Effector memory CD4-positive, alpha-beta T cell (primary cell): ENCODE results near the gene OR2L3.

Experiments used
- DNase-seq, 3 donors: peaks; one replicate each; pipeline ENCODE4 v3.0.0-alpha.2; 2020
- H3K27ac ChIP-seq: 2 replicates; pipeline ENCODE4 v1.7.0; 2013; ENCODE audit warnings: mild to moderate bottlenecking, low read length, moderate library complexity; ENCODE audit not compliant: insufficient read depth, poor library complexity, severe bottlenecking
- H3K27me3 ChIP-seq: replicated peaks from 2 replicates; pipeline ENCODE4 v1.7.0; 2013; ENCODE audit warnings: mild to moderate bottlenecking, low read length; ENCODE audit not compliant: insufficient read depth, control insufficient read depth, poor library complexity, severe bottlenecking
- H3K36me3 ChIP-seq: 2 replicates; pipeline ENCODE4 v1.7.0; 2013; ENCODE audit warnings: mild to moderate bottlenecking, low read length, moderate library complexity; ENCODE audit not compliant: control insufficient read depth, insufficient read depth
- H3K4me1 ChIP-seq: 2 replicates; pipeline ENCODE4 v1.7.0; 2013; ENCODE audit warnings: low read length, mild to moderate bottlenecking; ENCODE audit not compliant: control insufficient read depth, insufficient read depth, poor library complexity, severe bottlenecking
- H3K4me3 ChIP-seq: 2 replicates; pipeline ENCODE4 v1.7.0; 2013; ENCODE audit warnings: low read length, low read depth, mild to moderate bottlenecking; ENCODE audit not compliant: insufficient read depth, poor library complexity, severe bottlenecking
- H3K9me3 ChIP-seq: 2 replicates; pipeline ENCODE4 v1.7.0; 2013; ENCODE audit warnings: mild to moderate bottlenecking, low read length, moderate library complexity; ENCODE audit not compliant: control insufficient read depth
- total RNA-seq, 3 donors: gene quantifications; one replicate each; lab custom pipeline; 2026; lab: John Stamatoyannopoulos, UW

The OR2L3 gene
- total RNA-seq: 0 to 0.17 (median 0) reads per million in 3 donors

- Histone ChIP-seq H3K27ac (no peak within 1 kb of the TSS), H3K27me3 (no peaks in the 10 kb centered on the region), H3K4me3 (no peak within 1 kb of the TSS), H3K4me1 (no peaks in the 10 kb centered on the region), H3K36me3 (no peaks in the 10 kb centered on the region), H3K9me3 (no peaks in the 10 kb centered on the region)
- no peak for DNase-seq
Measured at GRCh38 chr1:248046536-248046935, at the start of gene OR2L3. OR2L3 (plus strand) TSS chr1:248046836; CDS start chr1:248060682, 13,846 bp downstream.

GRCh38 chr1:247998811-247999210, 47.8 kb upstream of the OR2L3 start:
- H3K4me1 ChIP-seq: no peaks in the 10 kb centered on the region
- DNase-seq: no peak
- H3K4me3 ChIP-seq: no peak overlapping the region
- H3K27me3 ChIP-seq: no peaks in the 10 kb centered on the region
- H3K9me3 ChIP-seq: no peaks in the 10 kb centered on the region
- H3K27ac ChIP-seq: no peak overlapping the region
- no peaks in the 10 kb centered on the region for H3K36me3 ChIP-seq

DNA sequence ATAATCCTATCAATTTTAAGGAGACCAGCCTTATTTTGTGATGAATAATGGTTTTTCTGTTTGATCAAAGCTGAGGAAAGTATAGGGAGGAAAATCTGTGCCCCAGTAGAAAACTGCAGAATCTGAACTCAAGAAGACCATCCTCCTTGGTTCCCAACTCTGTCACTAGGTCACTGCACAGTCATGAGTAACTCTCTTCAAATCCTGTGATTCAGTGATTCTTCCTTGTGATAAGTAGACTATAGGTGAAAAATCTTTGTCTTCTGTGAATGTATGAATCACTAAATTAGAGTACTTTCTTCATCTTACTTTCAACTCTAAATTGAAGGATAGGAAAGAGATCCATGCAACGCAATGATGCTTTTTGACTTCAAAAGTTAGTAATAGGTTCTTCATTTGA, 46.5 kb upstream of the OR2L3 start:
- Histone ChIP-seq H3K27ac (no peak overlapping the region), H3K4me1 (no peaks in the 10 kb centered on the region), H3K27me3 (no peaks in the 10 kb centered on the region), H3K9me3 (no peaks in the 10 kb centered on the region), H3K4me3 (no peak overlapping the region), H3K36me3 (no peaks in the 10 kb centered on the region)
- no peak for DNase-seq

DNA sequence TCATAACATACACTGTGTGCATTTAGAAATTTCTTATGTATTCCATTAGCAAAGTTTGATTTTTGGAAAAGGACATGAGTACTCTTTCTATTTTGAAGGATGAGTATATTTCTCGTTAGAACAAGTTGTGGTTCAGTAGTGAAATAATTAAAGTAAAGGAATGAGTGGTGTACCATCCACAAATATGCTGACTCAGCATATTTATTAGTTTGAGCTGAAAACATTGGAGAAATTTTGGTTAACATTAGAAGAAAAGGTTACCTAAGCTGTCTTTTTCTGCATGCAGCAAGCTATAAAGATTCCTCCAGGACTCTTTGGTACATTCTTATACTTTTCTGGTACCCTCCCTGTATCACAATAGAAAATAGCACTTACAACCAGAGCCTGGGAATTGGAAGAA, 38.9 kb upstream of the OR2L3 start:
- Histone ChIP-seq H3K27me3 (no peaks in the 10 kb centered on the region), H3K36me3 (no peaks in the 10 kb centered on the region), H3K9me3 (no peaks in the 10 kb centered on the region), H3K4me3 (no peak overlapping the region), H3K27ac (no peak overlapping the region), H3K4me1 (no peaks in the 10 kb centered on the region)
- no peak for DNase-seq

- H3K9me3 ChIP-seq: no peaks in the 10 kb centered on the region
Measured at GRCh38 chr1:248009681-248010080, 37.0 kb upstream of the OR2L3 start.

GRCh38 chr1:248013229-248013710, 33.4 kb upstream of the OR2L3 start, which contains the start of gene OR2L5:
OR2L5 (plus strand) TSS chr1:248013660; CDS start chr1:248021948, 8,288 bp downstream.
- Histone ChIP-seq H3K4me3 (no peak within 1 kb of the TSS), H3K36me3 (no peaks in the 10 kb centered on the region), H3K4me1 (no peaks in the 10 kb centered on the region), H3K9me3 (no peaks in the 10 kb centered on the region), H3K27ac (no peak within 1 kb of the TSS), H3K27me3 (no peaks in the 10 kb centered on the region)
- DNase-seq: no peak

More at GRCh38 chr1:248009681-248010080, 37.0 kb upstream of the OR2L3 start:
- Histone ChIP-seq H3K27me3 (no peaks in the 10 kb centered on the region), H3K27ac (no peak overlapping the region), H3K4me1 (no peaks in the 10 kb centered on the region), H3K4me3 (no peak overlapping the region), H3K36me3 (no peaks in the 10 kb centered on the region)
- DNase-seq: no peak

DNA sequence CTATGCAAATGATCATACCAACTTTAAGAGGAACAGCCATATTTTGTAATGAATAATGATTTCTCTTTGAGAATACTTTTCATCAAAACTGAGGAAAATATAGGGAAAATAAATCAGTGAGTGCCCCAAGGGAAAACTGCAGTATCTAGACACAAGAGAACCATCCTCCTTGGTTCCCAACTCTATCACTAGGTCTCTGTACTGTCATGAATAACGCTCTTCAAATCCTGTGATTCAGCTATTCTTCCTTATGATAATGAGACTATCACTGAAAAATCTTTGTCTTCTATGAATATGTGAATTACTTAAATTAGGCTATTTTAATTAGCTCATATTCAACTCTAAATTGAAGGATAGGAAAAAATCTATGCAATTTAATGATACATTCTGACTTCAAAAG, 30.8 kb upstream of the OR2L3 start:
- Histone ChIP-seq H3K27me3 (no peaks in the 10 kb centered on the region), H3K36me3 (no peaks in the 10 kb centered on the region), H3K27ac (no peak overlapping the region), H3K9me3 (no peaks in the 10 kb centered on the region), H3K4me3 (no peak overlapping the region), H3K4me1 (no peaks in the 10 kb centered on the region)
- DNase-seq: no peak

DNA sequence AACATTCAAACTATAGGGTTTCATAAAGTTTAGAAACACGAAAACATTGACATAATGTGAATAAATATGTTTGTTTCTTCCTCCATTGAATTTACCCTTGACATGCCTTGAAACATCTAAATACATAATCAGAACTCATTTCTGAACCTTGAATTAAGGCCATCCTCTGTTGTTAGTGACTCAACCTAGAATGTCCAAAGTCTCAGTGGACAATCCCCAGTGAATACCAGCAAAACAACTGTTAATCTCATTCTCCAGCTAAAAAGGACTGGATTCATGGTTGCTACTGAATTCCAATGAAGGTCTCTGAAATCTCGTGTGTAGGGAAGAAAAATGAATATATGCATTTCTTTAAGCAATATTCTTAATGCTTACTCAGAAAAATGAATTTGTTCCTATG, 16.9 kb upstream of the OR2L3 start, which contains the start of gene OR2L2:
Gene OR2L2, plus strand, starts transcription at position 301 of the 400 bp plus-strand sequence. CDS start 8,198 bp downstream, outside the sequence.
- no peaks in the 10 kb centered on the region for H3K27me3 ChIP-seq
- H3K4me1 ChIP-seq: no peaks in the 10 kb centered on the region

GRCh38 chr1:248045209-248045608, 1.4 kb upstream of the OR2L3 start:
- Histone ChIP-seq H3K27ac (no peak overlapping the region), H3K27me3 (no peaks in the 10 kb centered on the region), H3K9me3 (no peaks in the 10 kb centered on the region), H3K4me3 (no peak overlapping the region), H3K36me3 (no peaks in the 10 kb centered on the region), H3K4me1 (no peaks in the 10 kb centered on the region)
- no peak for DNase-seq

More for the DNA sequence above, 16.9 kb upstream of the OR2L3 start, which contains the start of gene OR2L2:
- no peak within 1 kb of the TSS for H3K4me3 ChIP-seq
- H3K36me3 ChIP-seq: no peaks in the 10 kb centered on the region
- no peak within 1 kb of the TSS for H3K27ac ChIP-seq
- H3K9me3 ChIP-seq: peaks cover 3% of the 10 kb centered on the region
- DNase-seq: no peak

DNA sequence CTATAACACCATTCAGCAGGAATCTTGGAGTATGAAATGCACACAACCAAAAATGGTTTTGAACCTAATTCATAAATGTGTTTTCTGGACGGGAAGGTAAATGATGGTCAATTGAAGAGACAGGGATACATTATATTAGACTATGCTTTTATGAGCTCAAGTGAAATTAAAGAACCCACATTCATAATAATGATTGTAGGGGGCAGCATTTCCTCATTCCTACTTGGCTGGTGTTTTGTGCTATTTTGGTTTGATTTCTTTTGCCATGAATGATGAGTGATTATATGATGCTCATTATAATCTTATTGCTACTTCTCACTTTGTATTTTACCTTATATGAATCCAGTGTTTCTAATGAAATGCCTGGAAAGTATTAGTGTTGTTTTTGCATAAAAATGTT, 372 bp downstream of the OR2L3 start:
- Histone ChIP-seq H3K27me3 (no peaks in the 10 kb centered on the region), H3K4me1 (no peaks in the 10 kb centered on the region), H3K4me3 (no peak overlapping the region), H3K36me3 (no peaks in the 10 kb centered on the region), H3K27ac (no peak overlapping the region), H3K9me3 (no peaks in the 10 kb centered on the region)
- no peak for DNase-seq
